Measurements from ENCODE around the gene SBNO1. TPM values are rescaled to one million over a fixed set of nuclear protein-coding genes. Genes with fewer than 3 reads are reported as not detected.
A peak's percentile ranks its signal among the peaks of the same experiment; 100 is the strongest.
"Not testable (repeated sequence)": the region's sequence is repeated elsewhere in the genome, so short reads cannot be mapped to it uniquely, and the experiment has no call there.

The SBNO1 gene
- total and polyA plus RNA-seq, 2 experiments from 2014 or later = 17.6 to 23.6 TPM

DNA sequence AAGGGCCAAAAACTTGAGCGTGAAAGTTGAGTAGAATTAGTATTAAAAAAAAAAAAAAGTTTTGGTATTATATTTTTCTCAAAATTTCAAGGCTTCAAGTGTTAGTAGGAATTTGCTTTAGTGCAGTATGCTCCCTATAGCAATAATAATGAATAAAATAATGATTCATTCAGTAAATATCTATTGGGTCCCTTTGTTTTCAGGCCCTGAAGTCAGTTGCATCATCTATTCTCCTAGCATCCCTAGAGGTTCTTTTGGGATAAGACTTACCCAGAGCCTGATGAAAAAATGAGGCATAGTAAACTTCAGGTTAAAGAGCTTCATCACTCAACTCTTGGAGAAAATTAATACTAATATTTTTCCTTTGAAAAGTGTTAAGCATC is 20.3 kb upstream of the SBNO1 start:
- peaks cover 48% of the 10 kb centered on the region for H3K79me2 ChIP-seq (ENCODE audit: insufficient read depth)
- peak overlapping the region; percentile 77 for H2AFZ ChIP-seq
- H3K9me3 ChIP-seq (ENCODE audit: low read depth) = no peaks in the 10 kb centered on the region
- no peaks in the 10 kb centered on the region for H3K27me3 ChIP-seq (replicated peaks; ENCODE audit: insufficient read depth)
- H3K4me3 ChIP-seq = peak overlapping the region; percentile 83
- peak; percentile 84 for DNase-seq
- H4K20me1 ChIP-seq (ENCODE audit: insufficient read depth) = no peaks in the 10 kb centered on the region
- peaks cover 16% of the 10 kb centered on the region for H3F3A ChIP-seq (ENCODE audit: insufficient read depth)
- in situ Hi-C loops (cut with MboI) = no loop called here
- 18 to 25% methylated on average over 1 of the region's 1 CpG for WGBS, 2 experiments (ENCODE audit: low coverage in 1 of 2, low lambda C conversion rate in 2 of 2, missing lambda C conversion rate in 2 of 2)
- TF ChIP-seq EZH2phosphoT487 (IDR thresholded peaks at IDR 0.05; ENCODE audit: insufficient read depth, low read depth) = no peak
- no peak for TF ChIP-seq EZH2 (IDR thresholded peaks at IDR 0.05; ENCODE audit: insufficient read depth, poor library complexity, severe bottlenecking)
- peak overlapping the region; percentile 82 for H3K9ac ChIP-seq
- no peaks in the 10 kb centered on the region for H3K36me3 ChIP-seq (ENCODE audit: low read depth)
- peak overlapping the region; percentile 100 for H3K4me2 ChIP-seq (ENCODE audit: unreplicated experiment)
- peaks cover 11% of the 10 kb centered on the region for H3K4me1 ChIP-seq (ENCODE audit: insufficient read depth)
- peak overlapping the region; percentile 76 for H3K27ac ChIP-seq
- no peaks in the 10 kb centered on the region for H3K9me2 ChIP-seq (ENCODE audit: insufficient read depth)

DNA sequence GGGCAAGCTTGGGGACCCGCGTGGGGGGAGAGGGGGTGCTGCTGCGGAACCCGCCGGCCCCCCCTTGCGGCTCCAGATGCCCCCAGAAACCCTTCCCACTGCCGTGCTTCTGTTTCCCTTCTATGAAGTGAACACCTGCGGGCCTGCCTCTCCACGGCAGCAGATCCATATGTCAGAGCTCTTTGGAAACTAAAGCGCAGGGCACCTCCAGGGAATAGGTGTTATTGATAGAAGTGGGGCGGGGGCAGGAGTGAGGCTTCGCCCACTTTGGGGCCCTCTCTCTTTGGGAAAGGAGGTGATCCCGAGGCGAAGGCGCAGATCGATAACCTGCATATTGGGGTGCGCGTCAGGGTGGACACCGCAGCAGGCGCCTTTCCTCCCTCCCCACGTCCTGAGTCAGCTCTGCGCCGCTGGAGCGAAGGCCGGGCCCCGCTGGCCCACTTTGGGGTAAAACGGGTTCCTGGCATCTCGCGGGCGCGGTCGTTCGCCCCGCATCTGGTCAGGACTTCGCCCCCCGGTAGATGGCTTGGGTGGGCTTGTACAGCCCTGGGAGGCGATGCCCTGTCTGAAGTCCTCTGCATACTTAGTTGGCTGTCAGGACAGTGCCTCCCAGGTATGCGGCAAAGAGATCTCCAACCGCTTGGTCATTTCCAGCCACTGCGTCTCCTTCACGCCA is 19.8 kb upstream of the SBNO1 start:
- peak; percentile 74 for DNase-seq
- peaks cover 16% of the 10 kb centered on the region for H3F3A ChIP-seq (ENCODE audit: insufficient read depth)
- no peaks in the 10 kb centered on the region for H3K36me3 ChIP-seq (ENCODE audit: low read depth)
- peak overlapping the region; percentile 83 for H3K4me3 ChIP-seq
- WGBS, 2 experiments (ENCODE audit: low coverage in 1 of 2, low lambda C conversion rate in 2 of 2, missing lambda C conversion rate in 2 of 2) = 3 to 6% methylated on average over 34 to 40 of the region's 41 CpGs
- TF ChIP-seq EZH2phosphoT487 (IDR thresholded peaks at IDR 0.05; ENCODE audit: insufficient read depth, low read depth) (no peak), EZH2 (IDR thresholded peaks at IDR 0.05; ENCODE audit: insufficient read depth, poor library complexity, severe bottlenecking) (no peak)
- H3K9ac ChIP-seq = peak overlapping the region; percentile 82
- peak overlapping the region; percentile 76 for H3K27ac ChIP-seq
- no peaks in the 10 kb centered on the region for H3K9me2 ChIP-seq (ENCODE audit: insufficient read depth)
- no peaks in the 10 kb centered on the region for H3K9me3 ChIP-seq (ENCODE audit: low read depth)
- H3K4me1 ChIP-seq (ENCODE audit: insufficient read depth) = peaks cover 11% of the 10 kb centered on the region
- no peaks in the 10 kb centered on the region for H4K20me1 ChIP-seq (ENCODE audit: insufficient read depth)
- H3K79me2 ChIP-seq (ENCODE audit: insufficient read depth) = peaks cover 42% of the 10 kb centered on the region
- H3K27me3 ChIP-seq (replicated peaks; ENCODE audit: insufficient read depth) = no peaks in the 10 kb centered on the region
- H3K4me2 ChIP-seq (ENCODE audit: unreplicated experiment) = peak overlapping the region; percentile 100
- peak overlapping the region; percentile 77 for H2AFZ ChIP-seq
- in situ Hi-C loops (cut with MboI) = no loop called here

DNA sequence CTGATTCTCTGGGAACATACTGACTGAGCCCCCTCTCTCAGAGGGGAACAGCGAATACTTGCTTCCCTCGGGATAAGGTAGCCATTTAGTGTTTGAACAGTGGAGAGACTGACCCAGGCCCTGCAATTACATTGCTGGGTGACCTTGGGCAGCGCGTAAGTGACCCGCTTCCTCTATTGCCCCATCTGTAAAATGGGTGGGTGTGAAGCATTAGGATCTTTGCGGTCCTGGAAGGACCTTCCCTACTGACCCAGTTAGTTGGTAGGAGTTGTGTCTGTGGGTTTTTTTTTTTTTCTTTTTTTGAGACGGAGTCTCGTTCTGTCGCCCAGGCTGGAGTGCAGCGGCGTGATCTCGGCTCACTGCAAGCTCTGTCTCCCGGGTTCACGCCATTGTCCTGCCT is 18.0 kb upstream of the SBNO1 start:
- H3K4me1 ChIP-seq (ENCODE audit: insufficient read depth) = peaks cover 6% of the 10 kb centered on the region
- H3F3A ChIP-seq (ENCODE audit: insufficient read depth) = peaks cover 10% of the 10 kb centered on the region
- H3K27ac ChIP-seq = no peak overlapping the region
- no peaks in the 10 kb centered on the region for H3K9me2 ChIP-seq (ENCODE audit: insufficient read depth)
- in situ Hi-C loops (cut with MboI) = no loop called here
- 86 to 88% methylated on average over 14 of the region's 14 CpGs for WGBS, 2 experiments (ENCODE audit: low coverage in 1 of 2, low lambda C conversion rate in 2 of 2, missing lambda C conversion rate in 2 of 2)
- no peaks in the 10 kb centered on the region for H4K20me1 ChIP-seq (ENCODE audit: insufficient read depth)
- DNase-seq = no peak
- H2AFZ ChIP-seq = no peak overlapping the region
- no peak overlapping the region for H3K4me2 ChIP-seq (ENCODE audit: unreplicated experiment)
- H3K36me3 ChIP-seq (ENCODE audit: low read depth) = no peaks in the 10 kb centered on the region
- TF ChIP-seq EZH2phosphoT487 (IDR thresholded peaks at IDR 0.05; ENCODE audit: insufficient read depth, low read depth) (no peak), EZH2 (IDR thresholded peaks at IDR 0.05; ENCODE audit: insufficient read depth, poor library complexity, severe bottlenecking) (no peak)
- H3K4me3 ChIP-seq = peak overlapping the region; percentile 82; the same call in 1 of the 2 replicates
- no peaks in the 10 kb centered on the region for H3K27me3 ChIP-seq (replicated peaks; ENCODE audit: insufficient read depth)
- H3K9me3 ChIP-seq (ENCODE audit: low read depth) = no peaks in the 10 kb centered on the region
- no peak overlapping the region for H3K9ac ChIP-seq
- H3K79me2 ChIP-seq (ENCODE audit: insufficient read depth) = peaks cover 35% of the 10 kb centered on the region

DNA sequence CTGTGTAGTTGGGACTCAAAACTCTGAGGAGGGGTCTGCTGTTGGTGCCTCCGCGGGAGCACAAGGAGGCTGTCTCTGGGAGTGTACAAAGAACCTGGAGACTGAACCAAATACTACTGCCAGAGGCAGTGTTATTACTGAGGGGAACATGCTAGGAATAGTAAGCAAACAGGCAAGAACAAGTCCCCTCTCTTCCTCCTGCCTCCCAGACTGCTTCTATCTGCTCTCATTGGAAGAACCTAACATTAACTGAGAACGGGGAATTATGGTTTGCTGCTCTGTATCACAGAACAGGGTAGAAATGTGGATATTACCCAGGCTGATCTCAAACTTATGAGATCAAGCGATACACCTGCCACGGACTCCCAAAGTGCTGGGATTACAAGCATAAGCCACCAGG is 14.7 kb upstream of the SBNO1 start:
- Histone ChIP-seq H3K27ac (no peak overlapping the region), H3K9me2 (ENCODE audit: insufficient read depth) (no peaks in the 10 kb centered on the region), H3K9me3 (ENCODE audit: low read depth) (no peaks in the 10 kb centered on the region), H3K4me2 (ENCODE audit: unreplicated experiment) (no peak overlapping the region), H3K36me3 (ENCODE audit: low read depth) (no peaks in the 10 kb centered on the region), H4K20me1 (ENCODE audit: insufficient read depth) (no peaks in the 10 kb centered on the region), H3K9ac (no peak overlapping the region), H2AFZ (no peak overlapping the region), H3F3A (ENCODE audit: insufficient read depth) (no peaks in the 10 kb centered on the region), H3K27me3 (replicated peaks; ENCODE audit: insufficient read depth) (no peaks in the 10 kb centered on the region), H3K4me1 (ENCODE audit: insufficient read depth) (no peaks in the 10 kb centered on the region), H3K79me2 (ENCODE audit: insufficient read depth) (peaks cover 2% of the 10 kb centered on the region; the same call in 1 of the 2 replicates), H3K4me3 (no peak overlapping the region)
- in situ Hi-C loops (cut with MboI) = no loop called here
- WGBS, 2 experiments (ENCODE audit: low coverage in 1 of 2, low lambda C conversion rate in 2 of 2, missing lambda C conversion rate in 2 of 2) = 80 to 84% methylated on average over 5 of the region's 5 CpGs
- DNase-seq = no peak
- TF ChIP-seq EZH2 (IDR thresholded peaks at IDR 0.05; ENCODE audit: insufficient read depth, poor library complexity, severe bottlenecking) (no peak), EZH2phosphoT487 (IDR thresholded peaks at IDR 0.05; ENCODE audit: insufficient read depth, low read depth) (no peak)

DNA sequence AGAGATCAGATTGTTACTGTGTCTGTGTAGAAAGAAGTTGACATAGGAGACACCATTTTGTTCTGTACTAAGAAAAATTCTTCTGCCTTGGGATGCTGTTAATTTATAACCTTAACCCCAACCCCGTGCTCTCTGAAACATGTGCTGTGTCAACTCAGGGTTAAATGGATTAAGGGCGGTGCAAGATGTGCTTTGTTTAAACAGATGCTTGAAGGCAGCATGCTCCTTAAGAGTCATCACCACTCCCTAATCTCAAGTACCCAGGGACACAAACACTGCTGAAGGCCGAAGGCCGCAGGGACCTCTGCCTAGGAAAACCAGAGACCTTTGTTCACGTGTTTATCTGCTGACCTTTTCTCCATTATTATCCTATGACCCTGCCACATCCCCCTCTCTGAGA is 7.8 kb upstream of the SBNO1 start:
- DNase-seq; H4K20me1 ChIP-seq (ENCODE audit: insufficient read depth); H3K36me3 ChIP-seq (ENCODE audit: low read depth); H2AFZ ChIP-seq; H3K27me3 ChIP-seq (replicated peaks; ENCODE audit: insufficient read depth); H3K9me2 ChIP-seq (ENCODE audit: insufficient read depth); H3K9me3 ChIP-seq (ENCODE audit: low read depth); H3K9ac ChIP-seq; H3K79me2 ChIP-seq (ENCODE audit: insufficient read depth); in situ Hi-C loops (cut with MboI); H3K4me3 ChIP-seq; H3K4me1 ChIP-seq (ENCODE audit: insufficient read depth); H3K4me2 ChIP-seq (ENCODE audit: unreplicated experiment); H3F3A ChIP-seq (ENCODE audit: insufficient read depth); H3K27ac ChIP-seq: not testable (repeated sequence)
- WGBS, 2 experiments (ENCODE audit: low coverage in 1 of 2, low lambda C conversion rate in 2 of 2, missing lambda C conversion rate in 2 of 2) = 83 to 86% methylated on average over 5 of the region's 5 CpGs

DNA sequence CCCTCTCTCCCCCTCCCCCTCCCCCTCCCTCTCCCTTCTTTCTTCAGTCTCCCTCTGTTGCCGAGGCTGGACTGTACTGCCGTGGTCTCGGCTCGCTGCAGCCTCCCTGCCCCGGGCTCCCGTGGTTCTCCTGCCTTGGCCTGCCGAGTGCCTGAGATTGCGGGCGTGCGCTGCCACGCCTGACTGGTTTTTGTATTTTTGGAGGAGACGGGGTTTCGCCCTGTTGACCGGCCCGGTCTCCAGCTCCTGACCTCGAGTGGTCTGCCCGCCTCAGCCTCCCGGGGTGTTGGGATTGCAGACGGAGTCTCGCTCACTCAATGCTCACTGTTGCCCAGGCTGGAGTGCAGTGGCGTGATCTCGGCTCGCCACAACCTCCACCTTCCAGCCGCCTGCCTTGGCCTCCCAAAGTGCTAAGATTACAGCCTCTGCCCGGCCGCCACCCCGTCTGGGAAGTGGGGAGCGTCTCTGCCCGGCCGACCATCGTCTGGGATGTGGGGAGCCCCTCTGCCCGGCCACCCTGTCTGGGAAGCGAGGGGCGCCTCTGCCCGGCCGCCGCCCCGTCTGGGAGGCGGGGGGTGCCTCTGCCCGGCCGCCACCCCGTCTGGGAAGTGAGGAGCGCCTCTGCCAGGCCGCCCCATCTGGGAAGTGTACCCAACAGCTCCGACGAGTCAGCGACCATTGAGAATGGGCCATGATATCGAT is 7.2 kb upstream of the SBNO1 start:
- whole genome bisulfite sequencing, 2 experiments (ENCODE audit: low coverage in 1 of 2, low lambda C conversion rate in 2 of 2, missing lambda C conversion rate in 2 of 2) = 88% methylated on average over 26 to 48 of the region's 48 CpGs
- DNase-seq; in situ Hi-C loops (cut with MboI); H4K20me1 ChIP-seq (ENCODE audit: insufficient read depth); H3K79me2 ChIP-seq (ENCODE audit: insufficient read depth); H3K4me2 ChIP-seq (ENCODE audit: unreplicated experiment); H3K9me2 ChIP-seq (ENCODE audit: insufficient read depth); H3K4me3 ChIP-seq; H3K4me1 ChIP-seq (ENCODE audit: insufficient read depth); H2AFZ ChIP-seq; H3K9me3 ChIP-seq (ENCODE audit: low read depth); H3F3A ChIP-seq (ENCODE audit: insufficient read depth); H3K27me3 ChIP-seq (replicated peaks; ENCODE audit: insufficient read depth); H3K27ac ChIP-seq; H3K9ac ChIP-seq; H3K36me3 ChIP-seq (ENCODE audit: low read depth): not testable (repeated sequence)
